ENCODE results near the gene PTPRN2.
"Not testable (repeated sequence)": the region's sequence is repeated elsewhere in the genome, so short reads cannot be mapped to it uniquely, and the experiment has no call there.

Gene PTPRN2

DNA sequence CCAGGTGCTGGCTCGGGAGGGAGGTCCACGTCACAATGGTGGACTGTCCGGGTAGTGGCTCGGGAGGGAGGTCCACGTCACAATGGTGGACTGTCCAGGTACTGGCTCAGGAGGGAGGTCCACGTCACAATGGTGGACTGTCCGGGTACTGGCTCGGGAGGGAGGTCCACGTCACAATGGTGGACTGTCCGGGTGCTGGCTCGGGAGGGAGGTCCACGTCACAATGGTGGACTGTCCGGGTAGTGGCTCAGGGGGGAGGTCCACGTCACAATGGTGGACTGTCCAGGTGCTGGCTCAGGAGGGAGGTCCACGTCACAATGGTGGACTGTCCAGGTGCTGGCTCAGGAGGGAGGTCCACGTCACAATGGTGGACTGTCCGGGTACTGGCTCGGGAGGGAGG is 65.8 kb downstream of the PTPRN2 start:
- not testable (repeated sequence) for H3K4me3 ChIP-seq (ENCODE audit: low read depth, low read length); DNase-seq (ENCODE audit: low read depth)

DNA sequence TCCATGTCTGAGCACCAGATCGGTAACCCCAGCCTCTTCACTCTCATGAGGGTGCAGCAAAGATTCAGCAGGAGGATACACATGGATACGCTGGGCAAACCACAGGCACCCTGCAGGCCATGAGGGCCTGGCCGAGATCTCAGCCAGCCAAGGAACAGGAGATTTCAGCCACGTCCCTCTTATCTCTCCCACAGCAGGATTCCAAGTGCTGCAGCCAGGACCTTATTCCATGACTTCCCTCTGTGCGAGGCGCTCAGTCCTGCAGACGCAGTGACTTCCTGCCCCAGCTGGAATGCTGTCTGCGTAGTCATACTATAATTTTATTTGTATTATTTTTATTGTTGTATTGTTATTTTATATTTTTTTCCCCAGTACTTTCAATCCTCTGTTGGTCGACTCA is 66.8 kb downstream of the PTPRN2 start:
- TF ChIP-seq, protein P1, sequence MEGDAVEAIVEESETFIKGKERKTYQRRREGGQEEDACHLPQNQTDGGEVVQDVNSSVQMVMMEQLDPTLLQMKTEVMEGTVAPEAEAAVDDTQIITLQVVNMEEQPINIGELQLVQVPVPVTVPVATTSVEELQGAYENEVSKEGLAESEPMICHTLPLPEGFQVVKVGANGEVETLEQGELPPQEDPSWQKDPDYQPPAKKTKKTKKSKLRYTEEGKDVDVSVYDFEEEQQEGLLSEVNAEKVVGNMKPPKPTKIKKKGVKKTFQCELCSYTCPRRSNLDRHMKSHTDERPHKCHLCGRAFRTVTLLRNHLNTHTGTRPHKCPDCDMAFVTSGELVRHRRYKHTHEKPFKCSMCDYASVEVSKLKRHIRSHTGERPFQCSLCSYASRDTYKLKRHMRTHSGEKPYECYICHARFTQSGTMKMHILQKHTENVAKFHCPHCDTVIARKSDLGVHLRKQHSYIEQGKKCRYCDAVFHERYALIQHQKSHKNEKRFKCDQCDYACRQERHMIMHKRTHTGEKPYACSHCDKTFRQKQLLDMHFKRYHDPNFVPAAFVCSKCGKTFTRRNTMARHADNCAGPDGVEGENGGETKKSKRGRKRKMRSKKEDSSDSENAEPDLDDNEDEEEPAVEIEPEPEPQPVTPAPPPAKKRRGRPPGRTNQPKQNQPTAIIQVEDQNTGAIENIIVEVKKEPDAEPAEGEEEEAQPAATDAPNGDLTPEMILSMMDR (IDR thresholded peaks at IDR 0.05; ENCODE audit: low read depth, low read length): no peak
- TF ChIP-seq, protein P2, sequence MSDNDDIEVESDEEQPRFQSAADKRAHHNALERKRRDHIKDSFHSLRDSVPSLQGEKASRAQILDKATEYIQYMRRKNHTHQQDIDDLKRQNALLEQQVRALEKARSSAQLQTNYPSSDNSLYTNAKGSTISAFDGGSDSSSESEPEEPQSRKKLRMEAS (IDR thresholded peaks at IDR 0.05; ENCODE audit: low read depth, low read length): no peak
- no peak for TF ChIP-seq POLR2A (IDR thresholded peaks at IDR 0.05; ENCODE audit: extremely low read depth, insufficient read length)
- TF ChIP-seq MYC (IDR thresholded peaks at IDR 0.05; ENCODE audit: low read depth, low read length): no peak
- H3K4me3 ChIP-seq (ENCODE audit: low read depth, low read length): no peak overlapping the region

DNA sequence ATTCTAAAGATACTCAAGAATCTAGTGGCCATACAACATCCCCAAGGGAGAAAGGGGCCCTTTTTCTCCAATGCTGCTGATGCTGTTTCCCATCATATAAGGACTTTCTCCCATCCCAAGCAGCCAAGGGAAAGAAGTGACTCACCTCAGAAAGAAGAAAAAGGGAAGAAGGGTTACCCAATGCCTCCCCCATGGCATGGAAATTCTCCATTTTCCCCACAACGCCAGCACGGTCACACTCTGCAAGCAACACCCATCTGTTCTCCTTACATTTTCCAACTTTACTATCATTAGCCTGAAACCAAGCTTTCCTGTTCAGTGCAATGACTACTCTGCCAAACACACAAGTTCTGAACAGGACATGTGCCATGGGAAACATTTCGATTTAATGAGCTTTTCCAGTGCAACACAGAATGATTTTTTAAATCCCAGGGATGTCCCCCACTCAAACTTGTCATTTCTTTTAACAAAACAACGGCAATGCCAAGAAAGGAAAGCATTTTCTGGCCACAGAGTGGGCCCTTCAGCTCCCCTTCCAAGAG is 67.9 kb downstream of the PTPRN2 start:
- DNase-seq (ENCODE audit: low read depth): no peak
- TF ChIP-seq, protein P1 (IDR thresholded peaks at IDR 0.05; ENCODE audit: low read depth, low read length): no peak
- no peak for TF ChIP-seq MYC (IDR thresholded peaks at IDR 0.05; ENCODE audit: low read depth, low read length)
- no peak overlapping the region for H3K4me3 ChIP-seq (ENCODE audit: low read depth, low read length)

More for the DNA sequence above, 66.8 kb downstream of the PTPRN2 start:
- DNase-seq (ENCODE audit: low read depth): no peak

DNA sequence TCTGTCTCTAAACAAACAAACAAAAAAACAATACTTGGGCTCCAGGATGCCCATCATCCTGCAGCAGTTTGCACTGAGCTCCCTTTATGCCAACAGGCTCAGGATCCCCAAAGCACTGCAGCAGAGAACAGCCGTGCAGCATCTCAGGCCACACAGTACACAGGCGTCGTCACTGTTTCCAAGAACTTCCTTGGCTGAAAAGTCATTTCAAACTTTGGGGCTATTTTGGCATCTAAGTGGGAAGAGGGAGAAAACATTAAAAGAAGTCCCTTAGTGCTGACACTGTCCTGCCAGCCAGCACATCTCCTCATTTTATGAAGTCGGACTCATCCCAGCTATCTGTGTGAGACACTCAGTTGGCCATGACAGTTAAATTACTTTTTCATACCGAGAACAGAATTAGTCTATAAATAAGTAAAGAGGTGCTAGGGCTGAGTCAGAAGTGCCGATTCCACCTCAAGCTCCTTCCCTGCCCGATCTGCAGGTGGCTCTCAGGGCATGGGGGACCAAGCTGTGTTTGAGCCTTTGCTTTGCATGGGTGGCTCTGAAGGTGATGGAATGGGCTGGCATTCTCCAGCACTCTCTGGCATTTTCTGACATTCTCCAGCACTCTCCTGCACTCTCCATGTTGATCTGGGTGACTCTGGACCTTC is 68.5 kb downstream of the PTPRN2 start:
- no peak for DNase-seq (ENCODE audit: low read depth)
- H3K4me3 ChIP-seq (ENCODE audit: low read depth, low read length): no peak overlapping the region
- TF ChIP-seq, protein P2 (IDR thresholded peaks at IDR 0.05; ENCODE audit: low read depth, low read length): no peak
- TF ChIP-seq, protein P1 (IDR thresholded peaks at IDR 0.05; ENCODE audit: low read depth, low read length): no peak
- no peak for TF ChIP-seq POLR2A (IDR thresholded peaks at IDR 0.05; ENCODE audit: extremely low read depth, insufficient read length)
- TF ChIP-seq MYC (IDR thresholded peaks at IDR 0.05; ENCODE audit: low read depth, low read length): no peak

DNA sequence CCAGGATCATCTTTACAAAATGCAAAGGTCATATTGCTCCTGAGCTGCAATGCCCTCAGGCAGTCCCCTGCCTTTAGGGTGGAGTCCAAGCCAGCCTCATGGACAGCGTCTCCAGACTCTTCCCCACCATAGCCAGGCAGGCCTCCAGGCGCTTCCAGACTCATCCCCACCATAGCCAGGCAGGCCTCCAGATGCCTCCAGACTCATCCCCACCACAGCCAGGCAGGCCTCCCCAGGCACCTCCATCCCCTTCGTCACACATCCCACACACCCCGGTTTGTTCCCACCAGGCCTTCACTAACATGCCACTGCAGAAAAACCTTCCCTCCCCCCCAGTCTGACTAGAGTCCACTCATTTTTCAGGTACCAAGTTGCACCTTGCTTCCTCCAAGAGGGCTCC is 70.1 kb downstream of the PTPRN2 start:
- no peak overlapping the region for H3K4me3 ChIP-seq (ENCODE audit: low read depth, low read length)
- no peak for DNase-seq (ENCODE audit: low read depth)
- TF ChIP-seq MYC (IDR thresholded peaks at IDR 0.05; ENCODE audit: low read depth, low read length) (no peak), POLR2A (IDR thresholded peaks at IDR 0.05; ENCODE audit: extremely low read depth, insufficient read length) (no peak)
- TF ChIP-seq, protein P1 (IDR thresholded peaks at IDR 0.05; ENCODE audit: low read depth, low read length): no peak
- TF ChIP-seq, protein P2 (IDR thresholded peaks at IDR 0.05; ENCODE audit: low read depth, low read length): no peak

DNA sequence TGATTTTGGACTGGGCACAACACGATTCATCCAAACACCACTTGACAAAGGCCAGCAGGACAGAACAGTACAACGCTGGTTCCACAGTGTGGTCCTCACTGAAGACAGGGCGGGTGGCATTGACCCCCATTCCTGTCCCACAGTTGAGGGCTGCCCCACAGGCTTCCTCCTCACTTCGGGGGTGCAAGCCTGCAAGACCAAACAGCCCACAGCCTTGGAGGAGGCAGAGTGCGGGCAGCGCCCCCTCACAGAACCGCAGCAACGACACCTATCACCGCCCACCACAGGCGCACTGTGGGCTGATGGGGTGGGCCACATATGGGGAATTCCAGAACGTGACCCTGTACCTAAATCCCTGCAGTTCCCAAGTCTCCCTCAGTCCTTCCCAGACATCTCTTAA is 70.6 kb downstream of the PTPRN2 start:
- H3K4me3 ChIP-seq (ENCODE audit: low read depth, low read length): no peak overlapping the region
- TF ChIP-seq, protein P1 (IDR thresholded peaks at IDR 0.05; ENCODE audit: low read depth, low read length): no peak
- TF ChIP-seq POLR2A (IDR thresholded peaks at IDR 0.05; ENCODE audit: extremely low read depth, insufficient read length) (no peak), MYC (IDR thresholded peaks at IDR 0.05; ENCODE audit: low read depth, low read length) (no peak)
- TF ChIP-seq, protein P2 (IDR thresholded peaks at IDR 0.05; ENCODE audit: low read depth, low read length): no peak
- no peak for DNase-seq (ENCODE audit: low read depth)
